ENCODE measurements around the gene CTNND1. TPM values are rescaled to one million over a fixed set of nuclear protein-coding genes. Genes with fewer than 3 reads are reported as not detected.
"Not testable (repeated sequence)": the region's sequence is repeated elsewhere in the genome, so short reads cannot be mapped to it uniquely, and the experiment has no call there.

CTNND1 gene
- polyA plus RNA-seq, 6 donors from 2014 or later, result 0.28 to 9.5 (median 7.8) TPM

GRCh38 chr11:57804466-57804865 lies 42.9 kb downstream of the CTNND1 start:
- no peaks in the 10 kb centered on the region for H3K9me3 Mint-ChIP-seq
- no peaks in the 10 kb centered on the region for H3K27me3 Mint-ChIP-seq
- no peak for DNase-seq
- H3K27ac Mint-ChIP-seq, result peak overlapping the region in 1 of 6 donors; percentile 37
- no peak for ATAC-seq (ENCODE audit: low read depth in 2 of 2)
- H3K4me1 Mint-ChIP-seq, result peaks cover 7 to 15% (median 13%) of the 10 kb centered on the region in 3 donors
- H3K36me3 Mint-ChIP-seq, result peaks cover 28 to 35% of the 10 kb centered on the region in 2 donors
- H3K4me3 Mint-ChIP-seq, result no peak overlapping the region

- peaks cover 28 to 35% of the 10 kb centered on the region in 2 donors for H3K36me3 Mint-ChIP-seq
- H3K27me3 Mint-ChIP-seq, result no peaks in the 10 kb centered on the region
- DNase-seq (no peak), ATAC-seq (ENCODE audit: low read depth in 2 of 2) (no peak)
- H3K4me3 Mint-ChIP-seq, result no peak overlapping the region
- no peaks in the 10 kb centered on the region for H3K9me3 Mint-ChIP-seq
- H3K27ac Mint-ChIP-seq, result peak overlapping the region in 2 of 6 donors; percentile 10 to 47
- peaks cover 3 to 6% (median 5%) of the 10 kb centered on the region in 3 donors for H3K4me1 Mint-ChIP-seq
Measured at GRCh38 chr11:57805780-57806179, 44.2 kb downstream of the CTNND1 start.

DNA sequence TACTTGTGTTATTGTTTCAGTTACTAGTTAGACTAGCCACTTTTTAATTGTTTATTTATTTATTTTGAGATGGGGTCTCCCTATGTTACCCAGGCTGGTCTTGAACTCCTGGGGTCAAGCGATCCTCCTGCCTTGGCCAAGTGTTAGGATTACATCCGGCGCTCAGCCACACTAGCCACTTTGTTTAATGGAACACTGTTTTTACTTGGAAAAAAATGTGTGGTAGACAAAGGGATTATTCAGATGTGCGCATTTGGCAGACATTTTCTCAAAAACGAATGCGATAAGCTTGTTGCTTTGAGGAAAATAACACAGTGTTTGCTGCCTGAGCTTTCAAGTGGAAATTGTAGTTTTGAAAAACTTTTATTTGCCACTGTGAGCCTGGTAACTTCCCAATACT lies 51.0 kb downstream of the CTNND1 start:
- Mint-ChIP-seq H3K27me3 (no peaks in the 10 kb centered on the region), H3K4me1 (no peaks in the 10 kb centered on the region), H3K4me3 (no peak overlapping the region), H3K36me3 (peaks cover 11 to 30% of the 10 kb centered on the region in 2 donors), H3K9me3 (no peaks in the 10 kb centered on the region), H3K27ac (no peak overlapping the region)
- DNase-seq (no peak), ATAC-seq (ENCODE audit: low read depth in 2 of 2) (no peak)

DNA sequence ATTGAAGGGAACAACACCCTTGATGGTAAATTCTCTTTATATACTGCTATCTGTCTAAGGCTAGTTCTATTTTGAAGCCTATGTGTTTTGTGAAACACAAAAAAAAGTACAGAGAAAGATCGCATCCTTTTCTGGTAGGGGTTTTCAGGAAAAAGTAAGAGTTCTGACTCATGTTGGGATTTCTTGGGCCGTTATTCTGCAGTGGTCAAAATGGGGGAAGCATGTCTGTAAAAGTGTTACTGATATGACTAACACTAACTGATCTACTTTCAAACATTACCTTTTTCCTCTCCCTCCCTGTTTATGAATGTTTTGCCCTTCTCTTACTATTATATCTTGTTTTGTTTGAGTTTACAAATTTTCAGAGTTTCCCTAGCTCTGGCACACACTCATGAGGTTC lies 53.9 kb downstream of the CTNND1 start:
- Mint-ChIP-seq H3K4me1 (peaks cover 0 to 9% (median 0%) of the 10 kb centered on the region in 3 donors), H3K4me3 (no peak overlapping the region), H3K9me3 (no peaks in the 10 kb centered on the region), H3K36me3 (peaks cover 8 to 30% of the 10 kb centered on the region in 2 donors), H3K27me3 (no peaks in the 10 kb centered on the region), H3K27ac (no peak overlapping the region)
- ATAC-seq (ENCODE audit: low read depth in 2 of 2) (no peak), DNase-seq (no peak)

GRCh38 chr11:57815877-57816276 lies 54.3 kb downstream of the CTNND1 start:
- H3K9me3 Mint-ChIP-seq, result no peaks in the 10 kb centered on the region
- peaks cover 8 to 30% of the 10 kb centered on the region in 2 donors for H3K36me3 Mint-ChIP-seq
- H3K4me3 Mint-ChIP-seq, result no peak overlapping the region
- H3K27ac Mint-ChIP-seq, result no peak overlapping the region
- ATAC-seq (ENCODE audit: low read depth in 2 of 2) (no peak), DNase-seq (no peak)
- H3K27me3 Mint-ChIP-seq, result no peaks in the 10 kb centered on the region
- peaks cover 0 to 12% (median 0%) of the 10 kb centered on the region in 3 donors for H3K4me1 Mint-ChIP-seq

GRCh38 chr11:57818812-57819211 lies 57.2 kb downstream of the CTNND1 start:
- H3K9me3 Mint-ChIP-seq, result no peaks in the 10 kb centered on the region
- H3K4me3 Mint-ChIP-seq, result no peak overlapping the region
- H3K27ac Mint-ChIP-seq, result peak overlapping the region in 1 of 6 donors; percentile 5
- DNase-seq, result no peak
- H3K27me3 Mint-ChIP-seq, result no peaks in the 10 kb centered on the region
- H3K36me3 Mint-ChIP-seq, result peaks cover 8 to 30% of the 10 kb centered on the region in 2 donors
- H3K4me1 Mint-ChIP-seq, result peaks cover 0 to 12% (median 0%) of the 10 kb centered on the region in 3 donors
- no peak for ATAC-seq (ENCODE audit: low read depth in 2 of 2)

DNA sequence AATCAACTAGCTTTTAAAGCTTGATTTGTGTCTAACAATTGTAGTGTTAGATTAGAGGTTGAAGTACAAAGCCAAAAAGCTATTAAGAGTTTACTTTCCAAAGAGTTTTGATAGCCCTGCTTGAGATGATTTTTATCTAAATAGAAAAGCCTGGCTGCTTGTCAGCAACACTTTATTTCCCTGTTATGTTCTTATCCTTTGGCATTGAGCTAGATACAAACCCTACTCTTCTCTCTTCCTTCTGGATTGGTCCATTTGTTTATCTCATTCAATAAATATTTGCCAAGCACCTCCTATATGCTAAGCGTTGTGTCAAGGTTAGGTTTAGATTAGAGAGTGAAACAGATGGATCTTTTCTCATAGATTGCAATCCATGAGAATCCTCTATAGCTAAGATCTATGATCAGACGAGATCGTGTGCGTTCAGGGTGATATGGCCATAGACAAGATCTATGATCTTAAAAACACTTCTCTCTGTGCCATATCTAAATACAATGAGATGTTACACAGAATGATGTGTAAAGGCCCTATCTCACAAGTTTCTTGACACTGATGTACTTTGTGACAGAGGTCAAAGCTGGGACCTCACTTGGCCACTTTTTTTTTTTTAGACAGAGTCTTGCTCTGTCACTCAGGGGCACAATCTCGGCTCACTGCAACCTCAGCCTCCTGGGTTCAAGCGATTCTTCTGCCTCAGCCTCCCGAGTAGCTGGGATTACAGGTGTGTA lies 57.8 kb downstream of the CTNND1 start:
- peak overlapping the region in 3 of 6 donors; percentile 5 to 75 (median 64) for H3K27ac Mint-ChIP-seq
- peaks cover 8 to 26% of the 10 kb centered on the region in 2 donors for H3K36me3 Mint-ChIP-seq
- H3K4me3 Mint-ChIP-seq, result no peak overlapping the region
- H3K27me3 Mint-ChIP-seq, result no peaks in the 10 kb centered on the region
- ATAC-seq (ENCODE audit: low read depth in 2 of 2) (no peak), DNase-seq (no peak)
- H3K4me1 Mint-ChIP-seq, result peaks cover 0 to 12% (median 0%) of the 10 kb centered on the region in 3 donors
- H3K9me3 Mint-ChIP-seq, result no peaks in the 10 kb centered on the region

GRCh38 chr11:57823859-57824258 lies 62.3 kb downstream of the CTNND1 start:
- H3K36me3 Mint-ChIP-seq, result no peaks in the 10 kb centered on the region
- H3K4me1 Mint-ChIP-seq, result peaks cover 0 to 12% (median 0%) of the 10 kb centered on the region in 3 donors
- ATAC-seq (ENCODE audit: low read depth in 2 of 2), result no peak
- no peak overlapping the region for H3K4me3 Mint-ChIP-seq
- H3K27ac Mint-ChIP-seq, result no peak overlapping the region
- peaks cover 0 to 6% (median 0%) of the 10 kb centered on the region in 3 donors for H3K27me3 Mint-ChIP-seq
- DNase-seq, result no peak
- no peaks in the 10 kb centered on the region for H3K9me3 Mint-ChIP-seq

DNA sequence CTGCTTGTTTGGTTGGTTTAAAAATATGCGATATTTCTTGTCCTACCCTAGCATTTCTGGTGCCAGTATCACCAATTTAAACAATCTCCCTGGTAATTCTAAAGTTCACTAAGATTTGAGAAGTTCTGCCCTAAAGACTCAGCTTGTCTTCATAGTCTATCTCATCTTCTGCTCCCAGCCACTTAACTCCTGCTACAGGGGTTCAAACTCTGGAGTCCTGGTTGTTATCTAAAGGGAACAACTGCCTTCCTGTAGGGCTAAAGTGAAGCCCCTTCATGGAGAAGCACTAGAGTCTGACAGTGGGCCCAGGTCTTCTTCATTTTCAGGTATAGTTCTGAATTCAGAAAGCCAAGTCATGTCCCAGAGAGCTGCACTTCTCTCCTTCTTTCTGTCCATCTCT lies 73.2 kb downstream of the CTNND1 start:
- no peak overlapping the region for H3K27ac Mint-ChIP-seq

GRCh38 chr11:57838609-57839008 lies 77.0 kb downstream of the CTNND1 start:
- H3K4me1 Mint-ChIP-seq; H3K4me3 Mint-ChIP-seq; H3K27ac Mint-ChIP-seq; H3K9me3 Mint-ChIP-seq; H3K36me3 Mint-ChIP-seq; DNase-seq; ATAC-seq (ENCODE audit: low read depth in 2 of 2): not testable (repeated sequence)
- H3K27me3 Mint-ChIP-seq, result peaks cover 17 to 29% (median 25%) of the 10 kb centered on the region in 3 donors

More for the DNA sequence above, 73.2 kb downstream of the CTNND1 start:
- Mint-ChIP-seq H3K4me1 (no peaks in the 10 kb centered on the region), H3K27me3 (peaks cover 21 to 48% (median 42%) of the 10 kb centered on the region in 3 donors), H3K9me3 (peaks cover 0 to 9% (median 0%) of the 10 kb centered on the region in 7 donors), H3K36me3 (no peaks in the 10 kb centered on the region), H3K4me3 (no peak overlapping the region)
- ATAC-seq (ENCODE audit: low read depth in 2 of 2), result no peak
- DNase-seq, result no peak

DNA sequence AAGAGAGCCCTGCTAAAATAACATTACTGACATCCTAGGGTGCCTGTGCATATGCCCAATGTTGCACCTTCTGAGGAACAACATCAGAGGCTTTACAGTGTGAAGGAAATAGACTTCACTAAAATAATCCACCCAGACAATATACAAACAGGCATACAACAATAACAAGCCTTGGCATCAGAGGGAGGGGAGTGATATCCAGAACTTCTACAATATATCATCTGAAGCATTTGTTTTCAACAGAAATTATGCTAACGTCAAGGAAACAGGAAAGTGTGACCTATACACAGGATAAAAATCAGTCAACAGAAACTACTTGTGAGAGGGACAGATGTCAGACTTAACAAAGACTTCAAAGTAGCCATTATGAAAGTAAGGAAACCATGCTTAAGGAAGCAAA lies 81.3 kb downstream of the CTNND1 start:
- no peak overlapping the region for H3K27ac Mint-ChIP-seq
- no peaks in the 10 kb centered on the region for H3K4me1 Mint-ChIP-seq
- H3K9me3 Mint-ChIP-seq, result peaks cover 0 to 22% (median 0%) of the 10 kb centered on the region in 7 donors
- ATAC-seq (ENCODE audit: low read depth in 2 of 2), result no peak
- no peak for DNase-seq
- H3K27me3 Mint-ChIP-seq, result peaks cover 0 to 5% (median 4%) of the 10 kb centered on the region in 3 donors
- no peak overlapping the region for H3K4me3 Mint-ChIP-seq
- no peaks in the 10 kb centered on the region for H3K36me3 Mint-ChIP-seq

DNA sequence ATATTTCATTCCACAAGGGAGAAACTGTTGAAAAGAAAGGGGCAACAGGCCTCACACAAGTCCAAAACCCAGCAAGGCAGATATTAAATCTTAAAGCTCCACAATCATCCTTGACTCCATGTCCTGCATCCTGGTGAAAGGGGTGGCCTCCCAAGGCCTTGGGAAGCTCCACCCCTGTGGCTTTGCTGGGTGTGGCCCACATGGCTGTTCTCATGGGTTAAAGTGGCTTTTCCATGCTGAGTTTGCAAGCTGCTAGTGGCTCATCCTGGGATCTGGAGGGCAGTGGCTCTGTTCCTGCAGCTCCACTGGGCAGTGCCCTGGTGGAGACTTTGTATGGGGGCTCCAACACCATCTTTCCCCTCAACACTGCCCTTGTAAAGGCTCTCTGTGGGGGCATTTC lies 106.4 kb downstream of the CTNND1 start:
- peaks cover 0 to 1% (median 0%) of the 10 kb centered on the region in 7 donors for H3K9me3 Mint-ChIP-seq
- no peaks in the 10 kb centered on the region for H3K4me1 Mint-ChIP-seq
- ATAC-seq (ENCODE audit: low read depth in 2 of 2) (no peak), DNase-seq (no peak)
- no peaks in the 10 kb centered on the region for H3K36me3 Mint-ChIP-seq
- H3K4me3 Mint-ChIP-seq, result no peak overlapping the region
- H3K27ac Mint-ChIP-seq, result peak overlapping the region in 1 of 6 donors; percentile 17
- peaks cover 20 to 26% (median 24%) of the 10 kb centered on the region in 3 donors for H3K27me3 Mint-ChIP-seq

DNA sequence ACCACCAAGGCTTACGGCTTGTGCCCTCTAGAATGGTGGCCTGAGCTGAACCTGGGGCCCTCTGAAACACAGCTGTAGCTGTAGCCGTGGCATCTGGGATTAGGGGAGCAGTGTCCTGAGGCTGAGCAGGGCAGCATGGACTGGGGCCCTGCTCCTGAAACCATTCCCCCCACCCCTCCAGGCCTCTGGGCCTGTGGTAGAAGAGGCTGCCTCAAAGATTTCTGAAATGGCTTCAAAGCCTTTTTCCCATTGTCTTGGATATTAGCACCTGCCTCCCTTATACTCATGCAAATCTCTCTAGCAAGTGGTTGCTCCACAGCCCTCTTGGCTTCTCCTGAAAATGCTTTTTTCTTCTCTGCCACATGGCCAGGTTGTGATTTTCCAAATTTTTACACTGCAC lies 106.9 kb downstream of the CTNND1 start:
- H3K36me3 Mint-ChIP-seq, result no peaks in the 10 kb centered on the region
- ATAC-seq (ENCODE audit: low read depth in 2 of 2) (no peak), DNase-seq (no peak)
- no peak overlapping the region for H3K4me3 Mint-ChIP-seq
- peaks cover 0 to 1% (median 0%) of the 10 kb centered on the region in 7 donors for H3K9me3 Mint-ChIP-seq
- no peaks in the 10 kb centered on the region for H3K4me1 Mint-ChIP-seq
- H3K27me3 Mint-ChIP-seq, result peaks cover 26 to 29% (median 26%) of the 10 kb centered on the region in 3 donors
- H3K27ac Mint-ChIP-seq, result no peak overlapping the region

Measured in naive B cell (primary cell).